Measurements from ENCODE around the gene ACAT2.
"Not testable (repeated sequence)": the region's sequence is repeated elsewhere in the genome, so short reads cannot be mapped to it uniquely, and the experiment has no call there.

Gene ACAT2

DNA sequence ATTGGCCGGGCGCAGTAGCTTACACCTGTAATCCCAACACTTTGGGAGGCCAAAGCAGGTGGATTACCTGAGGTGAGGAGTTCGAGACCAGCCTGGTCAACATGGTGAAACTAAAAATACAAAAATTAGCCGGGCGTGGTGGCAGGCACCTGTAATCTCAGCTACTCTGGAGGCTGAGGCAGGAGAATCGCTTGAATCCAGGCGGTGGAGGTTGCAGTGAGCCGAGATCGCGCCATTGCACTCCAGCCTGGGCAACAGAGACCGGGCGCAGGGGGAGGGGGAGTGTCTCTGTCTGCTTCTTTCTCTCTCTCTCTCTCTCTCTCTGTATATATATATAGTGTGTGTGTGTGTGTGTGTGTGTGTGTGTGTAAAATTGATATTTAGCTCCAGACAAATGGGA, 29.3 kb upstream of the ACAT2 start:
- not testable (repeated sequence) for DNase-seq

DNA sequence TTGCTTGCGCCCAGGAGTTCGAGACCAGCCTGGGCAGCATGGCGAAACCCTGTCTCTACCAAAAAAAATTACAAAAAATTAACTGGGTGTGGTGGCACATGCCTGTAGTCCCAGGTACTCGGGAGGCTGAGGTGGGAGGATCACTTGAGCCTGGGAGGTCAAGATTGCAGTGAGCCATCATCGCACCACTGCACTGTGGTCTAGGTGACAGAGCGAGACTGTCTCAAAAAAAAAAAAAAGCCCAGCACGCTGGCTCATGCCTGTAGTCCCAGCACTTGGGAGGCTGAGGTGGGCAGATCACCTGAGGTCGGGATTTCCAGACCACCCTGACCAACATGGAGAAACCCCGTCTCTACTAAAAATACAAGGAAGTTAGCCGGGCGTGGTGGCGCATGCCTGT, 28.4 kb upstream of the ACAT2 start:
- DNase-seq: not testable (repeated sequence)

DNA sequence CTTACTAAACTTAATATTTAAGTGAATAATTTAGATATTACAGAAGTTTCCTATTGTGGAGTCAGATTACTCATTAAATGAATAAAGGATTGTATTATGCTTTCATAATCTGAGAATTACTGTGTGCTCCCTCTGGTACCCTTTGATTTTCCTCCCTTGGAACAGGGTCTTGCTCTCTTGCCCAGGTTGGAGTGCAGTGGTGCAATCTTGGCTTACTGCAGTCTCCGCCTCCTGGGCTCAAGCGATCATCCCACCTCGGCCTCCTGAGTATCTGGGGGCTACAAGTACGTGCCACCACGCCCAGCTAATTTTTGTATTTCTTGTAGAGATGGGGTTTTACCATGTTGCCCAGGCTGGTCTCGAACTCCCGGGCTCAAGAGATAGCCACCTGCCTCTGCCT, 24.9 kb upstream of the ACAT2 start:
- no peak for DNase-seq

DNA sequence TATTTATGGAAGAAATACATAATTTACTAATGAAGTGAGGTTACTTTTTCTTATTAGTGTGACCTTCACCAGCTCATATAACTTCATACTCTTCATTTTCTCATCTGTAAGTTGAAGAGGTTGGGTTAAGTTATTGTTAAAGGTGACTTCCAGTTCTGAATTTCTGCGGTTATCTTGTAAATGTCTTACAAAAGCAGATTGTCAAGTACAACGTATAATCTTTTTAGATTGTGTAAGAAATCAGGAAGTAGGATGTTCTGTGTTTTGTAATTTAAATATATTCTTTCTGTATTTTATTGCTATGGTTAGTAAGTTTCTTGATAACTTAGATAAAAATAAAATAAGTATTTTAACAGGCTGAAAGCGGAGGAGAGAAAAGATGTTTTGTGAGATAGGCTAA, 22.5 kb upstream of the ACAT2 start:
- no peak for DNase-seq

DNA sequence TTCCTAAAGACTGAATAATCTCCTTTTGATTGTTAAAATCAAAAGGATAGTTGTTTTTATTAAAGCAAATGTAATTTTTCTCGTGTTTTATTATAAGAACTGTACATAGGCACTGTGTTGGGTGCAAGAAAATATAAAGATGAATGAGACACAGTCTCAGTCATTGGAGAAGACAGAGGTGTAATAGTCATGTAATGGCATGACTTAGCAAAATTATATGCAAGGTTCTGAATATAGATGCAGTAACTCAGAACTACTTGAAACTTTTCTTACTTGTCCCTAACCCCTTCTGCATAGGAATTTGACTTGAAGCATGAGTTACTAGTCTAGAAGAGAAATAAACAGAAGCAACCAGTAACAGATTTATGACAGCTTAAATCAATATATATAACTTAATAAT, 19.7 kb upstream of the ACAT2 start:
- DNase-seq: no peak

DNA sequence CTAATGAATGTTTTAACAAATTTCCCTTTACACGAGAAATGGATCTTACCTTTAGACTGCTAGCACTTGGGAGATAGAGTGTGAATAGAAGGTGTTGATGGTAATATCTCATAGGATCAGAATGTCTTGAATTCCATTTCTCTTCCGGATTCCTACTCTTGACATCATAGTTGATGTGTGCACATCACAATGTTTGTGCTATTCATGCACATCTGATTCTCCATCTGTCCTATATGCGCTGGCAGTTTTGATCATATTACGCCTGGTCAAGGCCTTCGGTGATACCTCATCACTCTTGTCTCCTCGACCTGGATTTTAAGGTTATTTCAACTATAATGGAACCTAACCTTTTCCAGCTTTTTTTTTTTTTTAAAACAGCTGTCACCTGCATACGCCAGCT, 16.8 kb upstream of the ACAT2 start:
- DNase-seq: no peak

DNA sequence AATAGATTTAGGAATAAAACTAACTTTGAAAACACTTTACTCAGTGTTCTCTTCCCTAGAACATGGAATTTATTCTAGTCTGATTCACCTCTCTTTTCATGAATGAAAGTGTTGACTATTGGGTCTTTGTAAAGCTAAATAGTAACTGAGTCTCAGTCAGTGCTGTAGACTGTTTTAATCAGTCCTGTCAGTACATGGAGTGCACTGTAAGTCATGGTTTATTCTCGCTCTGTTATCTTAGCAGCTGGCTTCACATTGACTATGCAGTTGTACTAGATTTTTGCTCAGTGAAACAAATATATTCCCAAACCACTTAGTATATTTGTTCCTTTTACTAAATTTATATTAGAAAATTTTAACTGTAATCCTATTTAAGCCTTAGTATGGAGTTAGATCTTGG, 15.1 kb upstream of the ACAT2 start:
- DNase-seq: no peak

DNA sequence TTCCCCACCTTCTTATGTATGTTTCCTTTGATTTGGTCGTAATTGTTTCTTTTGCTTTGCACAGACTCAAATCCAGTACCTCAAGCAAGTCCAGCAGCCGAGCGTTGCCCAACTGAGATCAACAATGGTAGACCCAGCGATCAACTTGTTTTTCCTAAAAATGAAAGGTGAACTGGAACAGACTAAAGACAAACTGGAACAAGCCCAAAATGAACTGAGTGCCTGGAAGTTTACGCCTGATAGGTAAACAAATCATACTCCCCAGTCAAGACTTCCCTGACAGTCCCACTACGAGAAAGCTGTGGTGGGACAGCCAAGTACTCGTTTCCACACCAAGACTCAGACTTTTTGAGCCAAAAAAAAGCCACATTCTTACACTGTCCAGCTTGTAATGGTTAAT, 13.7 kb upstream of the ACAT2 start:
- DNase-seq: not testable (repeated sequence)

DNA sequence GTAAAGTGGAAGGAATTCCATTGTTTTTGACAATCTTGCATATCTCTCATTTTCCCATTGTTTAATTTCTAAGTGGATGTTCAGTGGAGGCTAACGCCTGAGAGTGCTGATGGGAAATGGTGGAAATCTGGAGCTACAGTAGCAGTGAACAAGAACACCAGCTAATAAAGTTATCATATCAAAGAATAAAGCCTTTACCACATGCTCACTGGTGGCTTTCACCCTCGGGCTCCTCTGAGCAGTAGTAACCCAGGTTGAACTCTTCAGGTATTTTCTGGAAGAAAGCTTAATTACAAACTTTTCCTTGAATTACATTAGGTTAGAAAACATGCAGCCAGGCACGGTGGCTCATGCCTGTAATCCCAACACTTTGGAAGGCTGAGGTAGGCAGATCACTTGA, 10.4 kb upstream of the ACAT2 start:
- DNase-seq: no peak

DNA sequence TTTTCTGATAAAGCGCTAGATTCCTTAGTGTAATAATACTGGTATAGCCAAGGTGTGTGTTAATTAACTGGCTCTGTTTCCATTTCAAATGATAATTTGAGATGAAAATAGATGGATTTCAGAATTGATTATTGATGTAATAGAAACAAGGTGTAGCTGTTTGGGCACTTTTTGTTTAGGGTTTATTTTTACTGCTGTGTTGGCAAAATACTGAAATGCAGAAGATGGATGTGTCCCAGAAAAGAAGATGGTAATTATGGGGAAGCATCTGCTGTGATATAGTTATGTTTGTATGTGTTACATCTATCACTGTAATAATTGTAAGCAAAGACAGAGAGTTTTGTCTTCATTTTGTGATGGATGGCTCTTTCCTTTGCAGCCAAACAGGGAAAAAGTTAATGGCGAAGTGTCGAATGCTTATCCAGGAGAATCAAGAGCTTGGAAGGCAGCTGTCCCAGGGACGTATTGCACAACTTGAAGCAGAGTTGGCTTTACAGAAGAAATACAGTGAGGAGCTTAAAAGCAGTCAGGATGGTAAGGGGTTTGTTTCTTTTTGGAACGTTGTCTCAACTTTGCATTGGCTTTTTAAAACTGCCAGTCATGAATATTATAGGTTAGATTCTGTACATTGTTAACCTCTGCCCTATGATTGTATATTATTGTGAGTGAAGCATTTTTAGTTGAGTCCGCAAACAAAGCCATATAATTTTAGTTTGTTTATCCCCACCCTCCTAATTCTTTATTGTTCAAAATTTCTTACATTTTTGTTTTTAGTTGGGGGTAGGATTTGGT, 8.6 kb upstream of the ACAT2 start:
- no peak for DNase-seq

DNA sequence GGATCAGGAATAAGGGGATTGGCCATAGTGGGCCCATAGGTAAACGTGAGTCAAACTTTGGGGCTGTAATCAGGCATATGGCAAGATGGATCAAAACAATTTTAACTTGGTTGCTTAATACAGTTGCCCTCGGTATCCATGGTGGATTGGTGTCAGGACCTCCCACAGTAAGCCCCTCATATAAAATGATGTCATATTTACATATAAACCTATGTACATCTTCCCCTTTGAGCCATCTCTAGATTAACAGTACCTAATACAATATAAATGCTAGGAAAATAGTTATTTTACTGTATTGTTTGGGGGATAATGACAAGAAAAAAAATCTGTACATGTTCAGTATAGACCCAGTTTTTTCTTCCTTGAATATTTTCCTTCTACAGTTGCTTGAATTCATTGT, 7.4 kb upstream of the ACAT2 start:
- DNase-seq: no peak

DNA sequence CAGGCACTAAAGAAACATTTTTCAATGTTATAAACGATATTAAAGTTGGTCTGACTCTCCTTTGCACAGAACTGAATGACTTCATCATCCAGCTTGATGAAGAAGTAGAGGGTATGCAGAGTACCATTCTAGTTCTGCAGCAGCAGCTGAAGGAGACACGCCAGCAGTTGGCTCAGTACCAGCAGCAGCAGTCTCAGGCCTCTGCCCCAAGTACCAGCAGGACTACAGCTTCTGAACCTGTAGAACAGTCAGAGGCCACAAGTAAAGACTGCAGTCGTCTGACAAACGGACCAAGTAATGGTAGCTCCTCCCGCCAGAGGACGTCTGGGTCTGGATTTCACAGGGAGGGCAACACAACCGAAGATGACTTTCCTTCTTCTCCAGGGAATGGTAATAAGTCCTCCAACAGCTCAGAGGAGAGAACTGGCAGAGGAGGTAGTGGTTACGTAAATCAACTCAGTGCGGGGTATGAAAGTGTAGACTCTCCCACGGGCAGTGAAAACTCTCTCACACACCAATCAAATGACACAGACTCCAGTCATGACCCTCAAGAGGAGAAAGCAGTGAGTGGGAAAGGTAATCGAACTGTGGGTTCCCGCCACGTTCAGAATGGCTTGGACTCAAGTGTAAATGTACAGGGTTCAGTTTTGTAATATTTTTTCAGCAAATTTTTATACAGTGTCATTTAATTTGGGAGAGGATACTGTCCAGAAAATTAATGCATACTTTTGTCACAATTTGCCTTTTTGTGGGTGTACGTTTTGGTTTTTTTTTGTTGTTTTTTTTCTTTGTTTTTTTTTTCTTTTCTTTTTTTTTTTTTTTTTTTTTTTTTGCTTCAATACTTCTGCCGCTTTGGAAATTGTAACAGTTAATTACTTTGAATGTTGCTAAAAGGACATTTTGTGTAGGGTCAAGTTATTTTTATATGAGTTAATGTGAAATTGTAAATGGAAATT, 6.6 kb upstream of the ACAT2 start:
- no peak for DNase-seq

DNA sequence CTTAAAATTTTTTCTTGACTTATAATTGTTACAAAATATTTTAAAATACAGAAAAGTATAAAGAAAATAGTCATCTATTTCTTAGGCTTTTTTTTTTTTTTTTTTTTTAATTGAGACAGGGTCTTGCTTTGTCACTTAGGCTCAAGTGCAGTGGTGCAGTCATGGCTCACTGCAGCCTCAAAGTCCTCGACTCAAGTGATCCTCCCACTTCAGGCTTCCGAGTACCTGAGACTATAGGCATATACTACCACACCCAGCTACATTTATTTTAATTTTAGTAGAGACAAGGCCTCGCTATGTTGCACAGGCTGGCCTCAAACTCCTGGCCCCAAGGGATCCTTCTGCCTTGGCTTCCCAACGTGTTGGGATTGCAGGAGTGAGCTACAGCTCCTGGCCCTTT, 5.3 kb upstream of the ACAT2 start:
- DNase-seq: no peak

DNA sequence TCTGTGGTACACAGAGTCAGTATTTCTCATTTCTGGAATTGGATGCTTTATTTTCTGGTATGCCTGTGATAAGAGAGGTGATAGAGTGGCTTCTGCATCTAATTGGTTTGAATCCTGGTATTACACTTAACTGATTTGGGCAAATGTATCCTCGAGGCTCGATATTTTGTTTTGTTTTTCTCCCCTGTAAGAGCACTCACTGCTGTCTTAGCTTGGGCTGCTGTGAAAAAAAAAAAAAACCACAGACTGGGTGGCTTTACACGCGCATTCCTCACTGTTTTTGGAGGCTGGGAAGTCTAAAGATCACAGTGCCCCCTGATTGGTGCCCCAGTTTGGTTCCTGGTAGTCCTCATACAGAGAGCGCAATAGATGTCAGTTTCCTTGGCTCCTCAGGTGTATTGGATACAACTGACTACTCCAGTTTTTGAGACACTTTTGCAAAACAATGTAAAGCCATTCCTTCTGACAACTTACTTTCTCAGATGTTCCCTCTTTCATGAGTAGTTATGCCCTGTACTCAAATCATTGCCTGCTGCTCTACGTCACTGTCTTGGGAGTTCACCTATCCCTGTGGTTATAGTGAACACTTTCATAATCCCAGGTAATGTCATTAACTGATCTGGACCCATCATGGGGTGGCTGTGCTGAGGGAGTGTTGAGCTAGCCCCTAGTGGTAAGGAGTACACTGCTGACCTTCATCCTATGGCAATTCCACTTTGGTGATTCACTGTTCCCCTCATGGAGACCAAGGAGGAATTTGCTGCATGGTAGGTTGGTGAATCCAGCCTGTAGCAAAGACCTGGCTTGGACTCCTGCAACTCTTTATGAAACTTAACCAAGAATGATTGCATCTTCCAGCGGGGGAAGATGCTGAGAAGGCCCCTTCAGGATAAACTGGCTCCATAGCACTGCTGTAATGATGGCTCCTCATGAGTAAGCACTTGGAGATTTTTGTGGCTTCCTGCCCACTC, 3.5 kb upstream of the ACAT2 start:
- DNase-seq: peak; percentile 79

DNA sequence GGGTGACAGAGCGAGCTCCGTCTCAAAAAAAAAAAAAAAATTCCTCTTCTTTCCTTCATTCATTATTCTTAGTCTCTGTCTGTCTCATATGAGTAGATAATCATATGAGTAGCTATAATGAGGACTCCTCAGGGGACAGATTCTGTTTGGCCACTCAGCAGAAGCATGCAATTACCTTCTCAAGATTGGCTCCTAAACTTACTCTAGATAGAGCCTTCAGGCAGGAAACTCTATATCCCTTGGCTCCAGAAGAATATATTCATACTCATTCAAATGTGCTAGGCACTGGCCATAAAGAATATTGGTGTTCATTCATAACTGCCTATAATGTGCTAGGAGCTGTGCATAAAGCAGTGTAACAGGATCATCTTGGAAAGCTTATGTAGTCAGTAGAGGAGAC, 2.2 kb upstream of the ACAT2 start:
- no peak for DNase-seq

DNA sequence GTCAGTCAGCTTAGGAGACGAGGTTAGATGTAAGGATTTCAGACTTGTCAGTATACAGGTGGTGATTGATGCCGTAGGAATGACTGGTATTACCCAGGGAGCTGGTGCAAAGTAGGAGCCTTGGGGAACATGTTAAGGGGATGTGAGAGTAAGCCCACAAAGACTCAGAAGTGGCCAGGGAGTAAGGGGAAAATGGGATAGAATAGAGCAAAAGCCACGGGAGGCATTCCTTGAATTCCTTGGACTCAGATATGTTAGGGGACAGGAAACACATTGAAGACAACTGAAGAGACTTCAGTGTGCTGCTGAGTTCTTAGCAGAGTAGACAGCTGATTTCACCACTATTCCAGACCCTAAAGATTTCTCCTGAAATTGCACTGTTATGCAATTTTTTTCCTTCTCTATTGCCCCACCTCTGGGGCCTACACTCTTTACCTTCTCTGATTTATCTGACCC, 1.2 kb upstream of the ACAT2 start:
- DNase-seq: peak; percentile 94

DNA sequence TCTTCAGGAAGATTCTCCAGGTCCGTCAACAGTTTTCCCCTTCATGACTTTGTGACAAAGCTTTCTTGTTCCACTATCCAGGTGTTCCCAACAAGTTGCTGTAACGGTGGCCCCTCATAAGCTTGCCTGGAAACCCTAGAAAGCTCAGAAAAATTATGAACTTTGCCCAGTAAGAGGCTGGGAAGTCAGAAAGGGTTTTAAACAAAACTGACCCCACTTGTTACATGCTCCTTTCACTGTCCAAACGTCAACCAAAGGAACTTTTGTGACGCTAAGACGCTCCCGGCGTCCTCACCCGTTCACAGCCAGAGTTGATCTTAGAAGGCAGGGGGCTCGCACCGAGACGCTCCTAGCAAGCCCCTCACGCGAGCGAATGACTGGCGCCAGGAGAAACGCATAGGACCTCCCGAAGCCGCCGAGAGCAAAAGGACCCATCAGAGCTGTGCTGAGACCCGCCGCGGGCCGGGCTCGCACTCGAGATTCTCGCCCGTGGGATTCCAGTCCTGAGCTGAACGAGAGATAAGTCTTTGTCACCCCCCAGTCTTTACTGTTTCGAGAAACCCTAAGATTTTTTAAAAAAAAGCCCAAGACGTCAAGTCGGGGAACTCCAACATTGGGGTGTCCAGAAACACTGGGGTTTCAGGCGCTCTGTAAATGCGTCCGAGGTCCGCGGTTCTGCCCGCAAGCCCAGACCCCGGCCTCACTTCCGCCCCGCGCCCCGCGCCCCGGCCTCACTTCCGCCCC, 544 bp upstream of the ACAT2 start:
- DNase-seq: peak; percentile 17

DNA sequence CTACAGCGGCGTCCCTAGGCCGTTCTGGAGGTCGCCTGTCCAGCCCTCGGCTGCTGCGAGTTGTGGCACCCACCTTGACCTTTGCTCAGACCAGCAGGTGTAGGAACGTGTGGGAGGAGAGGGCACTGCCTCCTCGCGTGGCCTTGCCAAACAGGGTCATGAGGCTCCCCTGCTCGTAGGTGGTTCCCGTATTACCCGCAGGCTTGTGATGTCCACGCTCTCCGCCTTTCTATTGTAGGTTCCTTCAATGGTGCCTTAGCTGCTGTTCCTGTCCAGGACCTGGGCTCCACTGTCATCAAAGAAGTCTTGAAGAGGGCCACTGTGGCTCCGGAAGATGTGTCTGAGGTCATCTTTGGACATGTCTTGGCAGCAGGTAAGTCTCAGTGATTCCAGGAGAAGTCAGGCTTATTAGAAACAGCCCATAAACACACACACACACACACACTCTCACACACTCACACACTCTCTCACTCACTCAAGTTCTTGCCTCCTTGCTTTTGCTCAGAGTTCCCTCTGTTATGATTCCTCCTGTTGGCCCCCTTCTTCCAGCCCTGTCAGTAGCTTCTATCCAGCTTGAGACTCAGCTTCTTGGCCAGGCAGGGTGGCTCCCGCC, 942 bp downstream of the ACAT2 start:
- DNase-seq: no peak

DNA sequence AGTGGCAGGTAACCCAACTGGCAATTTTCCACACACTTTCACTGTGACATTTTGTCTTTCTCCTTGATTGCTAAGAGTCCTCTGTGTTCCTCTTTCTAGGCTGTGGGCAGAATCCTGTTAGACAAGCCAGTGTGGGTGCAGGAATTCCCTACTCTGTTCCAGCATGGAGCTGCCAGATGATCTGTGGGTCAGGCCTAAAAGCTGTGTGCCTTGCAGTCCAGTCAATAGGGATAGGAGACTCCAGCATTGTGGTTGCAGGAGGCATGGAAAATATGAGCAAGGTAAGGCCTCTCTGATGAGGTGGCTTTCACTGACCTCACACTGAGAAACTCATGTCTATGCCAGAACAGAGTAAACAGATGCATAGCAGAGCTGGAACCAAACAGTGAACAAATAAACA, 5.1 kb downstream of the ACAT2 start:
- DNase-seq: no peak

DNA sequence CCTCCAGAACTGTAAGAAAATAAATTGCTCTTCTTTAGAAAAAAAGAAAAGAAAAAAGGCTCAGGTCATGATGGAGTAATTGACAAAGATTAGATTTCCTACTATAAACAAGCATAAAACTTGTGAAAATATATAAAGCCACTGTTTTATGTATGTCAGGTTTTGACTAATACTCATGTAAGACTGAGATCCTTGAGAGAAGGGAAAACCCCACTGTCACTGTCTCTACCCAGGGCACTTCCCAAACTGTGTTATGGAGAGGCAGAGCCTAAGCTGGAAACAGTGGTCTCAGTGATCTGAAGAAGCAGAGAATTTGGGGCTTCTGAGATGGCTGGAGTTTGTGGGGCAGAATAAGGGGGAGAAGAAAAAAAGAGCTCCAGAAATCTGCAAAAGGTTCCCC, 7.6 kb downstream of the ACAT2 start:
- DNase-seq: no peak

DNA sequence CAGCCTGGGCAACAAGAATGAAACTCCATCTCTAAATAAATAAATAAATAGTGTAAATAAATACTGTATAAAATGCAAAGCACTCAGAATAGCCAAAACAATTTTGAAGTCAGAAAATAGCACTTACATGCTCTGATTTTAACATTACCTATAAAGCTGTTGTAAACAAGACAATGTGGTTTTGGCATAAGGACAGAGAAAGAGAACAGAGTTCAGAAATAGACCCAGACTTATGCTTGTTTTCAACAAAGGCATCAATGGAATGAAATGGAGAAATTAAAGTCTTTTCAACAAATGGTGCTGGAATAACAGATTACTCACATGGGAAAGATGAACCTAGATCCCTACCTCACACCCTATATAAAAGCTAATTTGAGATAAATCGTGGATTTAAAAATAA, 10.4 kb downstream of the ACAT2 start:
- no peak for DNase-seq

Measured in fibroblast of skin of scalp (primary cell).